Spleen (tissue), 7 donors: Measurements from ENCODE around the gene FBXL2.

Experiments used
- CTCF ChIP-seq, 11 experiments: fragments of 200-600 bp in 7 of 11; fragments of 450-650 bp in 4 of 11; sonication (generic) in 4 of 11; IDR thresholded peaks in 8 of 11; conservative IDR thresholded peaks in 3 of 11; 1 replicate in 7 of 11; 2 replicates in 4 of 11; pipeline versions ENCODE4 v1.4.0 to v1.8.0; 2016 to 2021; ENCODE audit warnings: antibody characterized with exemption in 11 of 11, inconsistent platforms in 4 of 11, mild to moderate bottlenecking in 1 of 11
- POLR2A ChIP-seq, 3 donors: fragments of 450-650 bp; IDR thresholded peaks; one replicate each; pipeline ENCODE4 v1.5.1; 2017; ENCODE audit warnings: antibody characterized with exemption in 3 of 3, mild to moderate bottlenecking in 1 of 3
- donor health status: DM: no; HTN: no; CAD: no; lungs with moderate emphysema.
- donor health status: DM: no; HTN: no; CAD: no.
- donor health status: DM: no; HTN: no; CAD: no.

- TF ChIP-seq POLR2A (IDR thresholded peaks at IDR 0.05): no peak
- TF ChIP-seq CTCF (IDR thresholded peaks at IDR 0.05 in 8 of 11, conservative IDR thresholded peaks at IDR 0.05 in 3 of 11): no peak
Observed at GRCh38 chr3:33363113-33363800, 86.0 kb downstream of the FBXL2 start.
